Myocyte (in vitro differentiated cells): Measurements from ENCODE around the gene ASB4. TPM values are rescaled to one million over a fixed set of nuclear protein-coding genes. Genes with fewer than 3 reads are reported as not detected.
"Not testable (repeated sequence)": the region's sequence is repeated elsewhere in the genome, so short reads cannot be mapped to it uniquely, and the experiment has no call there.

Experiments used
- DNase-seq: peaks from one replicate; pipeline ENCODE4 v3.0.0-alpha.2; 2012; ENCODE audit warnings: low read depth
- total RNA-seq: library from RNA; depleted of rRNA; stranded (reverse); fragments of >200 nt; gene quantifications from 2 replicates; pipeline ENCODE4 v1.2.3, GENCODE V29; 2014

ASB4 gene
- total RNA-seq, 1 donor from 2014 or later: 0.35 TPM

- DNase-seq: peak; percentile 74
These were observed 7.3 kb upstream of the ASB4 start for GRCh38 chr7:95478272-95479037.

- DNase-seq: no peak
These were observed 5.6 kb upstream of the ASB4 start for GRCh38 chr7:95479992-95480624.

GRCh38 chr7:95481271-95482165 is 4.2 kb upstream of the ASB4 start:
- DNase-seq: peak; percentile 50

GRCh38 chr7:95482424-95482823 is 3.3 kb upstream of the ASB4 start:
- no peak for DNase-seq

- DNase-seq: no peak
These were observed 4.6 kb downstream of the ASB4 start for GRCh38 chr7:95490231-95490762.

- no peak for DNase-seq
These were observed 5.5 kb downstream of the ASB4 start for GRCh38 chr7:95491201-95491600.

- DNase-seq: no peak
These were observed 6.0 kb downstream of the ASB4 start for GRCh38 chr7:95491634-95492314.

- no peak for DNase-seq
These were observed 7.5 kb downstream of the ASB4 start for GRCh38 chr7:95493247-95493646.

GRCh38 chr7:95493844-95494243 is 8.1 kb downstream of the ASB4 start:
- no peak for DNase-seq

- no peak for DNase-seq
These were observed 15.6 kb downstream of the ASB4 start for GRCh38 chr7:95501261-95501832.

- DNase-seq: no peak
These were observed 16.7 kb downstream of the ASB4 start for GRCh38 chr7:95502403-95502802.

GRCh38 chr7:95503271-95504131 is 17.8 kb downstream of the ASB4 start:
- DNase-seq: no peak

- not testable (repeated sequence) for DNase-seq
These were observed 18.4 kb downstream of the ASB4 start for GRCh38 chr7:95504132-95504588.

- DNase-seq: no peak
These were observed 23.0 kb downstream of the ASB4 start for GRCh38 chr7:95508780-95509179.

GRCh38 chr7:95509199-95509598 is 23.5 kb downstream of the ASB4 start:
- DNase-seq: peak; percentile 73

- DNase-seq: peak; percentile 86
These were observed 26.0 kb downstream of the ASB4 start for GRCh38 chr7:95511716-95512260.

- DNase-seq: no peak
These were observed 31.7 kb downstream of the ASB4 start for GRCh38 chr7:95517458-95517857.

GRCh38 chr7:95517870-95518269 is 32.1 kb downstream of the ASB4 start:
- no peak for DNase-seq

GRCh38 chr7:95520136-95520535 is 34.4 kb downstream of the ASB4 start:
- DNase-seq: no peak
